Measurements from ENCODE around the gene AQR. TPM values are rescaled to one million over a fixed set of nuclear protein-coding genes. Genes with fewer than 3 reads are reported as not detected.

The AQR gene
- total RNA-seq, 4 donors from 2014 or later = 18.8 to 24.9 (median 23.9) TPM

- peaks cover 0 to 39% (median 0%) of the 10 kb centered on the region in 3 donors for H3K36me3 ChIP-seq
- H3K27ac ChIP-seq = no peak overlapping the region
- TF ChIP-seq POLR2A (IDR thresholded peaks at IDR 0.05) (no peak), CTCF (IDR thresholded peaks at IDR 0.05) (no peak), EP300 (IDR thresholded peaks at IDR 0.05) (no peak)
- H3K9me3 ChIP-seq = no peaks in the 10 kb centered on the region
- 68 to 80% methylated on average over 2 of the region's 2 CpGs for WGBS, 2 donors
- H3K4me1 ChIP-seq = peaks cover 0 to 49% (median 19%) of the 10 kb centered on the region in 4 donors
- H3K4me3 ChIP-seq = no peak overlapping the region
- no peak for DNase-seq (ENCODE audit: low spot score in 2 of 2)
- H3K27me3 ChIP-seq = no peaks in the 10 kb centered on the region
Measured at GRCh38 chr15:34964277-34964676, 5.3 kb downstream of the AQR start.

- H3K9me3 ChIP-seq = no peaks in the 10 kb centered on the region
- peaks cover 0 to 7% (median 0%) of the 10 kb centered on the region in 4 donors for H3K4me1 ChIP-seq
- H3K4me3 ChIP-seq = no peak overlapping the region
- TF ChIP-seq EP300 (IDR thresholded peaks at IDR 0.05) (no peak), POLR2A (IDR thresholded peaks at IDR 0.05) (no peak), CTCF (IDR thresholded peaks at IDR 0.05) (no peak)
- H3K27ac ChIP-seq = no peak overlapping the region
- 86 to 87% methylated on average over 8 of the region's 8 CpGs for WGBS, 2 donors
- H3K36me3 ChIP-seq = peaks cover 0 to 52% (median 0%) of the 10 kb centered on the region in 3 donors
- DNase-seq (ENCODE audit: low spot score in 2 of 2) = no peak
- no peaks in the 10 kb centered on the region for H3K27me3 ChIP-seq
Measured at GRCh38 chr15:34953851-34954250, 15.7 kb downstream of the AQR start.

GRCh38 chr15:34952481-34952880 lies 17.1 kb downstream of the AQR start:
- H3K4me3 ChIP-seq = no peak overlapping the region
- peaks cover 0 to 52% (median 0%) of the 10 kb centered on the region in 3 donors for H3K36me3 ChIP-seq
- H3K9me3 ChIP-seq = no peaks in the 10 kb centered on the region
- no peaks in the 10 kb centered on the region for H3K27me3 ChIP-seq
- H3K27ac ChIP-seq = no peak overlapping the region
- H3K4me1 ChIP-seq = peaks cover 0 to 7% (median 0%) of the 10 kb centered on the region in 4 donors
- TF ChIP-seq EP300 (IDR thresholded peaks at IDR 0.05) = no peak
- TF ChIP-seq CTCF (IDR thresholded peaks at IDR 0.05) = no peak
- no peak for TF ChIP-seq POLR2A (IDR thresholded peaks at IDR 0.05)
- no peak for DNase-seq (ENCODE audit: low spot score in 2 of 2)

GRCh38 chr15:34951993-34952392 lies 17.5 kb downstream of the AQR start:
- Histone ChIP-seq H3K4me3 (no peak overlapping the region), H3K27ac (no peak overlapping the region), H3K27me3 (no peaks in the 10 kb centered on the region), H3K9me3 (no peaks in the 10 kb centered on the region), H3K4me1 (peaks cover 0 to 7% (median 0%) of the 10 kb centered on the region in 4 donors), H3K36me3 (peaks cover 0 to 51% (median 0%) of the 10 kb centered on the region in 3 donors)
- DNase-seq (ENCODE audit: low spot score in 2 of 2) = no peak
- TF ChIP-seq EP300 (IDR thresholded peaks at IDR 0.05) = no peak
- no peak for TF ChIP-seq POLR2A (IDR thresholded peaks at IDR 0.05)
- no peak for TF ChIP-seq CTCF (IDR thresholded peaks at IDR 0.05)
- 10 to 26% methylated on average over 1 of the region's 1 CpG for WGBS, 2 donors

- DNase-seq (ENCODE audit: low spot score in 2 of 2) = no peak
- peaks cover 0 to 60% (median 0%) of the 10 kb centered on the region in 3 donors for H3K36me3 ChIP-seq
Measured at GRCh38 chr15:34944936-34945335, 24.6 kb downstream of the AQR start.

More at GRCh38 chr15:34944936-34945335, 24.6 kb downstream of the AQR start:
- Histone ChIP-seq H3K27ac (no peak overlapping the region), H3K4me1 (peaks cover 0 to 5% (median 0%) of the 10 kb centered on the region in 4 donors), H3K27me3 (no peaks in the 10 kb centered on the region), H3K9me3 (no peaks in the 10 kb centered on the region), H3K4me3 (no peak overlapping the region)
- WGBS, 2 donors = 90 to 92% methylated on average over 3 of the region's 3 CpGs
- TF ChIP-seq POLR2A (IDR thresholded peaks at IDR 0.05) (no peak), EP300 (IDR thresholded peaks at IDR 0.05) (no peak), CTCF (IDR thresholded peaks at IDR 0.05) (no peak)
